ENCODE results near the gene SLFN14.
"Not testable (repeated sequence)": the region's sequence is repeated elsewhere in the genome, so short reads cannot be mapped to it uniquely, and the experiment has no call there.

Gene SLFN14

DNA sequence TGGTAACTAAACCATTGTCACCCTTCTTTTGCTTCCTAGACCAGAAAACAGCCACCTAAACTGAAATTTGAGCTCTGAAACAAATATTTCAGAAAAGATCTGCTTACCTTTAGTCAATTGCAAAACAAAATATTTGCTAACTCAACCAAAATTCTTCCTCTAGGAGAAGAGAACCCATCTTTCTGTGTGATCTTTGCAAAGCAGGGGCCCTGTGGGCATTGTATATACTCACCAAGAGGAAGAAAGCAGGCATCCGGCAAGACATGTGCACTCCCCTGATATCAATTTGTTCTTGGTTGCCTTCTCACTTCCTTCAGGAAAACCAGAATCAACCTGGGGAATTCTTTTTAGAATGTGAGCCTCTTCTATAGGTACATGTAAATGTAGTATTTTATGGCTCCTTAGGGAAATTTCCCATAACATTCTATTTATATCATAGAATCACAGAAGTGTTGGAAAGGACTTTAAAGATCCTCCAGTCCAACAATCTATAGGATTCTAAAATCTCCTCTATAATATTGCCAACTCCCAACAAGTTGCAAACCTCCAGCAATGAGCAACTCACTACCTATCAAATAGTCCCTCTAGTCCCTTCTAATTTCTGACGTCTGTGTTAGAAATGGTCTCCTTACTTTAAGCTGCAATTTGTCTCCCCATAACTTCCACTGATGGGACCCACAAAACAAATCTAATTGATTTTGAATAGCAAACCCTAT lies 966 bp downstream of the SLFN14 start:
- no peak for DNase-seq (ENCODE audit: low spot score)

DNA sequence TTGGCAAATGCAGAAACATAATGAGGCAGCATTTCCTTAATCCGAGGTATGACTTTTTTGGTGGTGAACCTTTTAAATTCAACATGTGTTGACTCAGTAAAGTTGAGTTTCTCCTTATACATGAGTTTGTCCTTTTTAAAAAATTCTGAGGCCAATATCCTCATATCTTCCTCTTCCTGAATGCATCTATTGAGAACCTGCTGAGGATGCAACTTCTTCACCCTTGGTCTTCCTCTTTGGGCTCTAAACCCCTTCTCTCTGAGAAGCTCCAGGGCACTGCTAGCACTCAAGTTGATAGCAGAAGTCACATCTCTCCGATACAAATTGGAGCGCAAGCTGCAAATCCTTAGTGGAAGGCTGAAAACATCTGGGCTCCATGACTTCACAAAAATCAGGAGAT lies 3.3 kb downstream of the SLFN14 start:
- DNase-seq (ENCODE audit: low spot score) = no peak

DNA sequence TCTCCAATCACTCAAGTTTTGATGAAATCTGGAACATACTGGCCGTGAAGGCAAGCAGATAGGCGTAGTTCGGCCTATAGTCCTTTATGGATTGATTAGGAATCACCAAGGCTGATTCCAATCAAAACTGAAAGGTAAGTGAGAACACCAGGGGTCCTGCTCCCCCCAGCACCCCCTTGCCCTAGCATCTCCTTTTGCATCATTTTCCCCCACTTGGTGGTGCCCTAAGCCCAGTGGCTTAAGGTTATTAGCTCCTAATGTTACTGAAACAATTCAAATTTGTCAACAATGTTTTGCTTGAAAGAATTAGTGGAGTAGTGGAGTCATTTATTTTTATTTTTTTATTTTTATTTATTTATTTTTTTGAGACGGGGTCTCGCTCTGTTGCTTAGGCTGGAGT lies 4.9 kb downstream of the SLFN14 start:
- DNase-seq (ENCODE audit: low spot score) = no peak

DNA sequence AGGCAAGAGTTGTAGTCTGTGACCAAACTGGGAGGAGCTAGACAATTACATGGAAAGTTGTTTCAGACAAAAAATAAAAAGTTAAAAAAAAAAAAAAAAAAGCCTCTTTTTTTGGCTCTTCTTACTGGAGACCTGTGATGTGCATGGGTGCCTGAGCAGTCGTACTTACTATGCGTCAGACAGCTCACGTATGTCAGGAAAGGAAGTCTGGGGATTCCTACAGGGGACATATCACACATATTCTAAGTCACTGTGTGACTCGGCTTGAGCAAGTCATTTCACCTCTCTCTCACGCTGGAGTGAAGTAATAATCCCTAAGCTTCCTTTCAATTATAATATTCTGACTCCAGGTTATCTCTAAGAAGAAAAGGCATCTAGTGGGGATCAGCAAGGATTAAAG lies 6.0 kb downstream of the SLFN14 start:
- DNase-seq (ENCODE audit: low spot score) = no peak

DNA sequence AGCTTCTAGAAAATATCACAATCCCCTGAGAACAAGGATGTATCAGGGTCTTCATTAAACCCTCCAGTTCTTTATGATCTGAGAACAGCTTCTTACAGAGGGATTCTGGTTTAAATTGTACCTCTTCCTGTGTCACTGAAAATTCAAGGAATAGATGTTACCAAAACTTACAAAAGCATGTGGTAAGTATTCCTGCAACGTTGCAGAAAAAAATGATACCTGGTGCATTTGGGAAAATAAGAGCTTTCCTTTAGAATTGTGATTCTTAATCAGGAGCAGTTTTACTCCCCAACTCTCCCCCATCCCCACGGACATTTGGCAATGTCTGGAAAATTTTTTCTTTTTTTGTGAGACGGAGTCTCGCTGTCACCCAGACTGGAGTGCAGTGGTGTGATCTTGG lies 7.3 kb downstream of the SLFN14 start:
- no peak for DNase-seq (ENCODE audit: low spot score)

DNA sequence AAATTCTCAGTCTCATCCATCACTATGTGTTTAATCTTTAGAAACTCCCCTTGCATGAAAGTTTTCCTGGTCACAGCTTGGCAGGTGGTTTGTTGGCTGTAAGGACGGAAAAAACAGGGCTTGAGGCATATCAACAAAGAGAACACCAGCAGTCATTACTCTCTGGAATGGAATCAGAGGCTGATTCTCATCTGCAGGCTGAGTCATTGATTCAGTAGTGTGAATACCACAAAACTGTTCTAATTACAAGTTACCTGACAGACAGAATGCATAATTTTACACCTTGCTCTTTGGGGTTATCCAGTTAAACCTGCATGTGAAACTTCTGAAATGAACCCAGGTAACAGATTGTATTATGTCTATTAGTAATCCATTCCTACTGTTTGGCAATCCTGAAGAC lies 11.6 kb downstream of the SLFN14 start:
- DNase-seq (ENCODE audit: low spot score) = no peak

DNA sequence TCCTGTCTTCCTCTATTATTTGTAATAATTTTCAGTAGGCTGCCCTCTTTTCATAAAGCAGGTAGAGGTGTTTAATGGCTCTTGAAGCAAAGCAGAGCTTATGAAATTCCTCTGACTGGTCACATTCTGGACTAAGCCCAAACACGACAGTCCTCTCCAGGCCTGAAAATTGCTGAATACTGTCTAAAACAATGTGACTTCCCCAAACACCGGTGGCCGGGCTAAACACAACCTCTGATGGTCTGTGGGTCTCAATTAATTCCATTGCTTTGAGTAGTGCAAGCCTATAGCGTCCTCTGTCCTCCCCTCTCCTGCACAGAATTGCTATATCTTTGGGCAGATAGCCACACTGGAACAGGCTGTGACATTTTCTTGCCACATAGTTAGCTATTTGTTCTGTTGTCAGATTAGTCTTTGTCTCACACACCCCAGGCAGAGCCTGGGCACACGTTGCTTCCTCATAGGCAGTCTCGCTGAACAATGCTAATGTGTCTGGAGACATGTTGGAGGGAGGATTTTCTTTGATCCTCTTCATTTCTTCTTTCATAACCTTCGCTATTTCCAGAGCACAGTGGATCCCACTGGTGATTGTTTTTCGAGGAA lies 12.3 kb downstream of the SLFN14 start:
- no peak for DNase-seq (ENCODE audit: low spot score)

DNA sequence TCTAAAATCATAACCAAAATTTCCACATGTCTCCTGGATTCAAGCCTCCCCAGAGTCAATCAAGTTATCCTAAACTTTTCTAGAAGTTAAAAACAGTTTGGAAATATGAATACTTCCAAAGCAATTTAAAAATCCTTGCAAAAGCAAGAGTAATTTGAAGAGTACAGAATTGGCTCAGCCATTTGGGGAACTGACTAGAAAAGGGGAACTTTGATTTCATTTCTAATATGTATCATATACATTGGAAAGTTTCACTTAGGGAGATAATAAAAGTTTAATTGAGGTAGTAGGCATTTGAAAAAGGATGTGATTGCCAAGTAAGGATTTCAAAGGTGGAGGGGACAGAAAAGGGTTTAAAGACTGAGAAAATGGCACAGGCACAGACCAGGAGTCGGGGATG lies 14.1 kb downstream of the SLFN14 start:
- no peak for DNase-seq (ENCODE audit: low spot score)

DNA sequence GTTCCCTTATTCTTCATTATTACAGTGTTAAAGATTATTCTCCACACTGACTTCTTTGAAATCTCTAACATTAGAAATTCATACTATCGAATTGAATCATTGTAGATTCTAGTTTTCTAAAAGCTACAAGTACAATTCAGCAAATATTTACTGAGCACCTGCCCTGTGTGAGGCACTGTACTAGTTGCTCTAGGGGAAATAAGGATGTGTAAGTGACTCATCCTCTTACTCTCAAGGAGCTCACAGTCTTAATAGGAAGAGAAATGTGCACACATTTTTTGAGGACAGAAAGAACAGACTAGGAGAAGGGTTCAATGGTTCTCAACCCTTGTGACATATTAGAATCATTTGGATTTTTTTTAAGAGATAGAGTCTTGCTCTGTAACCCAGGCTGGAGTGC lies 15.5 kb downstream of the SLFN14 start:
- DNase-seq (ENCODE audit: low spot score) = no peak

DNA sequence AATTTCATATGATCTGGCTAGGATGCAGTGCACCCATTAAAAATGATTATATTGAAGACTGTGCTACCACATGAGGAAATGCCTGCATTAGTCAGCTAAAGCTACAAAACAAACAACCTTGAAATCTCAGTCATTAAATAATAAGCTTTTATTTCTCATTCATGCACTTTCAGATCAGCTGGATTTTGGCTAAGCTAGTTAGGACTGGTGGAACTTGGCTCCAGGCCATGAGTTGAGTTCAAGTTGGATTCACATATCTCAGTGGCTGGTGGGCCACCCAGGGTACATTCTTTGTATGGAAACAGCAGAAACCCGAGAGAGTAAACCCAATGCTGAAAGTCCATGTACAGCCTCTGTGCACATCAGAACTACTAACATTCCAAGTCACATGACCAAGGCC lies 16.8 kb downstream of the SLFN14 start:
- DNase-seq (ENCODE audit: low spot score) = no peak

DNA sequence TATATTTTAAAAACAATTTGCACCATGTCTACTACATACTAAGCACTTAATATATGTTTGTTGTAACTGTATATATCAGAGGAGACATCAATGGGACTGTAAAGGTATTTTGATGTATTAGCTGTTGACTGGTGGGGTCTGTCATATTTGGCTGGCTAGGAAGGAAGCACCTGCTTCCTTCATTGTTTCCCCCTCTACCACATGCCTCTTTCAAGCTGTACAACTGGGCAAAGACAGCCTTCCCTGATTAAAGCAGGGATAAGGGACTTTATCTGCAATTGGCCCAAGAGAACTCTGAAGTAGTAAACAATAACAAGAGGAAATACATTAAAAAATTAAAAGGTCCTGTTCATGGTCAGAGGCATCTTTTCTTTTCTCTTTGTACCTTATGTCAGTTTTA lies 17.6 kb downstream of the SLFN14 start:
- no peak for DNase-seq (ENCODE audit: low spot score)

DNA sequence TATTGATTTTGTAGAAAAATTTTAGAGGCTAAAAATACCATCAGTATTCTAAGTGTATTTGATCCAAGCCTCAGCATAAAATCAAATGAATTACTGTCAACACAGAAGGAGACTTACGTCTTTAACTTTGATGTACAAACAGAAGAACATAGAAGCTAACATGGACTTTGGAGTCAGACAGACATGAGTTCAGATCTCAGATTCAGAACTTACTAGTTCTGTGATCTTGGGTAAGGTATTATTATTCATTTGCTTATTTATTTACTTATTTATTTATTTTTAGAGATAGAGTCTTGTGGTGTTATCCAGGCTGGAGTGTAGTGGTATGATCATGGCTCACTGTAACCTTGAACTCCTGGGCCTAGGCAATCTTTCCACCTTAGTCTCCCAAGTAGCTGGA lies 19.2 kb downstream of the SLFN14 start:
- DNase-seq (ENCODE audit: low spot score) = no peak

DNA sequence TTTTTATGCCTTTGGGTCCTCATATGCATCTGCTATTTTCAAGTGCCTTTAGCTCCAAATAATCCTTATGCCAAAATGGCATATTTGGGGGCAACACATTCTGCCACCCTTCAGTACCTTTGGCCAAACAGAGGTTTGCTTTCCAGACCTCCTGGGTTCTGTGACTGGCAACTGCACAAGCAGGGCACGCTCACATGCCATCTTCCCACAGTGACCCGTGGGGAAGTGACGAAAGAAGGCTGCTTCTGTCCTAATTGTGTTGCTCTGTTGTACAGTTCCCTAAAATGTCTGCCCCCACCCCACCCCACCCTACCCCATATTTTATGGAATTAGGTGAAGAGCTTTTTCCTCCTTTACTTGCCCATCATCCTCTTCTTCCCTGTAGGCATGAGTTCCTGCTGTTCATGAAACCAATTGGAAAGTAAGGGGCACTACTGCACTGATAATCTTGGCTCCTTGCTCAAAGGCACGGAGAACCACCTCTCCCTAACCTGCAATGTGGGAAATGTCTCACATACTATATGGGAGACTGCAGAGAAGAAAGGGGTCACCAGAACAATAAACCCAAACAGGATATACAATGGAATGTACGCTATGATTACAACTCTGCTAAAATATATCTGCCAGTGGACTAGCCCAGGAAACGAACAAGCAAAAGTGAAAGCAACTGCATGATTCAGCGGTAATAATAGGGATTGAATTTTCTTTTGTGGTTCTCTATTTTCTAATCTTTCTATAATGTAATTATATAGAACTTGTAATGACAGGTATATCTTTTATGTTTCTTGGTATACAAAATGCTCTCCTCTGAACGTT lies 19.8 kb downstream of the SLFN14 start:
- peak; percentile 42 for DNase-seq (ENCODE audit: low spot score)

DNA sequence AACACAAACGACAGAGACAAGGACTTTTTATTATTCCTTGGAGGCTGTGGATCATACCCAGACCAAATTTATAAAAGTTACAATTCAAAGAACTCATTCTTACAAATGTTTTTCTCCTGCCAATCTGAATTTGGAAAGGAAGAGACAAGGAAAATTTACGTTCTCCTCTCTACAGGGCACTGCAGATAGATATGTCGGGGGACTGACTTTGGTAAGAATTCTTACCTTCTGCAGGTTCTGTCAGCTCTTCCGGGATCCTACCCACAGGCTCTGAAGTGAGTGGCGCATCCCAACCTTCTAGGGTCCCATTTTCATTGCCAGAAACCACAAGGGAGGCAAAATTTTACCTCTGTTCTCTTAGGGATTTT lies 21.0 kb downstream of the SLFN14 start:
- no peak for DNase-seq (ENCODE audit: low spot score)

DNA sequence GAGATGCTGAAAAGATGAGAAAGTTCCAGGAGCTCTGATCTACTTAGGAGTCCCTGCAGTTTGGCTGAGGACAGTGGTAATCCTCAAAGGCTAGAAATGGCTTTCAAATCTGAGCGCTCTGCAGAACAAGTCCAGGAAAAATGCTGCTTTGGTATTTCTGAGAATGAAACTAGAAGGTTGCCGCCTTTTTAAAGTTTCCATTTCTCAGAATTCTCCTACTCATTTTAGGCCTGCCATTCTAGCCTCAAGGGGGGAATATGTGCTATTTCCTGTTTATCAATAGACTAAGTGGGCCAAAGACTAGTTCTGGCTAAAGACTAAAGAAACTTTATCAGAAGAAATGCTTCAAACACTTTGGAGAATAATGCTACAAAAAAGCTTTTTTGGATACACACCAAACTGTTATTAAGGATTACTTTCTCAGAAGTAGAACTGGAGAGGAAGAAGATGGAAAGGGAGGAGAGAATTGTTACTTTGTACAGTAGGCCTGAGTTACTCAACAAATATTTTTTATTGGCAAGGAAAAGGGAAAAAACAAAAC lies 22.9 kb downstream of the SLFN14 start, which contains the start of gene SLFN12L:
TSS of gene SLFN12L (minus strand) at position 78 of the 541 bp plus-strand sequence. CDS start 15,314 bp downstream, outside the sequence.
- DNase-seq (ENCODE audit: low spot score) = no peak

DNA sequence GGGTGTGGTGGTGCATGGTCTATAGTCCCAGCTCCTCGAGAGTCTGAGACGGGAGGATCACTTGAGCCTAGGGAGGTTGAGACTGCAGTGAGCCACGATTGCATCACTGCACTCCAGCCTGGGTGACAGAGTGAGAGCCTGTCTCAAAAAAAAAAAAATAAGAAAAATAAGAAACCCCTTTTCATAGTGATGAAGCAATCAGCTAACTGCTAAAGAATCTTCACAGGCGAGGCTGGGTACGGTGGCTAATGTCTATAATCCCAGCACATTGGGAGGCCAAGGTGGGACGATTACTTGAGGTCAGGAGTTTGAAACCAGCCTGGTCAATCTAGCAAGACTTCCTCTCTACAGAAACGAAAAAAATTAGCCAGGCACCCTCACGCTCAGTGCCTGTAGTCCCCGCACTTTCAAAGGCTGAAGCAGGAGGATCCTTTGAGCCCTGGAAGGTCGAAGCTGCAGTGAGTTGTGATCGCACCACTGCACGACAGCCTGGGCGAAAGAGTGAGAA lies 23.9 kb downstream of the SLFN14 start:
- DNase-seq (ENCODE audit: low spot score) = no peak

DNA sequence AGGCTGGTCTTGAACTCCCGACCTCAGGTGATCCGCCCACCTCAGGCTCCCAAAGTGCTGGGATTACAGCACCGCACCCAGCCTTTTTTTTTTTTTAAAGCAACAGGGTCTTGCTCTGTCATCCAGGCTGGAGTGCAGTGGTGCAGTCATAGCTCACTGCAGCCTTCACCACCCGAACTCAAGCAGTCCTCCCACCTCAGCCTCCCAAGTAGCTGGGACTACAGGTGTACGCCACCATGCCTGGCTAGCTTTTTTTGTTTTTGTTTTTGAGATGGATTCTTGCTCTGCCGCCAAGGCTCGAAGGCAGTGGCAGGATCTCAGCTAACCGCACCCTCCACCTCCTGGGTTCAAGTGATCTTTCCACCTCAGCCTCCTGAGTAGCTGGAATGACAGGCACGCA lies 25.2 kb downstream of the SLFN14 start:
- DNase-seq (ENCODE audit: low spot score) = not testable (repeated sequence)

DNA sequence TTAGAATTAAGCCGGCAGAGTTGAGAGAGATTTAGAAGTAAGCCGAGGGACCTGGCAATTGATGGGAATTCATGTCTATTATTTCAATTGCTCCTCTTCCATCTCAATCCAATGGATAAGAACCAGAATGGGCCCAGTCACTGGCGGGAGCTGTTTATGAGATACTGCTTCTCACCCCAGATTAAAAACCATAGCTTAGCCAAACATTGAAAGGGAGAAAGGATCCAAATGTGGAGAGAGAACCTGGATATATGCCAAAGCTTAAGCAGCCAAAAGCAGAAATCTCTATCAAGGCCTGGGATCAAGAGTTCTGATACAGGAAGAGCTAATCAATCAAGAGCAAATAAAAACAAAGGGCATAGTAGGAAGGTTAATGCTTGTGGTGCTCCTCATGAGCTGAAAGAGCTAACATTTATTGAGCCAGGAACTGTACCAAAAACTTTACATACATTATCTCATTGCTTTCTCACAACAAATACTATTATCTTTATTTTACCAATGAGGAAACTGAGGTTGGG lies 26.0 kb downstream of the SLFN14 start:
- DNase-seq (ENCODE audit: low spot score) = no peak

DNA sequence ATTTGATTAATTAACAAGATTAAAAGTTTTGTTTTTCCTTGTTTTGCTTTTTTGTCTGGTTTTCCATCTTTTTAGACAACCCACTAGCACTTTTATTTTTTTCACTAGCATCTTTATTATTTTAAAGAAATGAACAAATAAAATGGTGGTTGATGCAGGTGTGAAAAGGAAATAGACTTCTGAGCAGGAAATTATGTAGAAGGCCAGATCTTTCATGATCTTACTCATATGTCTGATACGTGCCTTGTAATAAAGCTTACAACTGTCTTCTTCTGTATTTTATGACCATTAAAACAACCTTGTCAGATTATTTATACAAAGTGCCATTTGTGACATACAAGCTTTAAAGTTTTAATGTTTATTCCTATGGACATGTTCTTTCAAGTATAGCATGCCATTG lies 29.5 kb downstream of the SLFN14 start:
- DNase-seq (ENCODE audit: low spot score) = no peak

DNA sequence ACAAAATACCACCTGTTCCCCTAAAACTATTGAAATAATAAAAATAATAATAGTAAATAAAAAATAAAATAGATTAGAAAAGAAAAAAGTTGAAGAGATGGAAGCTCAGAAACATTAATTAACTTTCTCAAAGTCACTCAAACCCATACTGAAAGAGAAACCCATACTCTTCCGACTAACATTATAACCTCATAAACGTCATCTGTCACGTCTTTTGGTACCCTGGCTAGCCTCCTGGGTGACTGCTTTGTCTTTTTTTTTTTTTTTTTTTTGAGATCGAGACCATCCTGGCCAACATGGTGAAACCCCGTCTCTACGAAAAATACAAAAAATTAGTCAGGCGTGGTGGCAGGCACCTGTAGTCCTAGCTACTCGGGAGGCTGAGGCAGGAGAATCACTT lies 30.8 kb downstream of the SLFN14 start:
- no peak for DNase-seq (ENCODE audit: low spot score)

DNA sequence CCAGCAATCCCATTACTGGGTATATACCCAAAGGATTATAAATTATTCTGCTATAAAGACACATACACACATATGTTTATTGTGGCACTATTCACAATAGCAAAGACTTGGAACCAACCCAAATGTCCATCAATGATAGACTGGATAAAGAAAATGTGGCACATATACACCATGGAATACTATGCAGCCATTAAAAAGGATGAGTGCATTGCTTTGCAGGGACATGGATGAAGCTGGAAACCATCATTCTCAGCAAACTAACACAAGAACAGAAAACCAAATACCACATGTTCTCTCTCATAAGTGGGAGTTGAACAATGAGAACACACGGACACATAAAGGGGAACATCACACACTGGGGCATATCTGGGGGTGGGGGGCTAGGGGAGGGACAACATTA lies 31.3 kb downstream of the SLFN14 start:
- DNase-seq (ENCODE audit: low spot score) = not testable (repeated sequence)

DNA sequence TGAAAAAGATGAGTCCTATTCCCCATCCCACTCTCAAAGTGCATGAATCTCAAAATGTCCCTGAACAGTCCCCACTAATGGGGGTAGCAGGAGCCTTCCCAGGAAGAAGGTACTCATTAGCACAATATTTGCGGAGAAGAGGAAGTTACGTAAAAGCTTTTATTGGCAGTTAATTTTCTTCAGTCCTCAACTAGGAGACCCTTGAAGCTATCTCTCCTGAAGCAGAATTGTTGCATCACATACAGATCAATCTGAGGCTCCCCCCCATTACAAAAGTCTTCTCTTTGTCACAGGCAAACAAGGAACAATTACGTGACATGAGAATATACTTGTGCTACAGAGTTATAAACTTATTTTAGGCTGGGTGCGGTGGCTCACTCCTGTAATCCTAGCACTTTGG lies 37.3 kb downstream of the SLFN14 start:
- no peak for DNase-seq (ENCODE audit: low spot score)
